HG02759 (cell line): ENCODE measurements around the gene LSP1.

Source experiments
- ATAC-seq: cut with Tn5 transposase; IDR thresholded peaks from one replicate; pipeline ENCODE4 v1.9.1; 2021; ENCODE audit warnings: mild to moderate bottlenecking, moderate library complexity; ENCODE audit not compliant: unreplicated experiment

The LSP1 gene

DNA sequence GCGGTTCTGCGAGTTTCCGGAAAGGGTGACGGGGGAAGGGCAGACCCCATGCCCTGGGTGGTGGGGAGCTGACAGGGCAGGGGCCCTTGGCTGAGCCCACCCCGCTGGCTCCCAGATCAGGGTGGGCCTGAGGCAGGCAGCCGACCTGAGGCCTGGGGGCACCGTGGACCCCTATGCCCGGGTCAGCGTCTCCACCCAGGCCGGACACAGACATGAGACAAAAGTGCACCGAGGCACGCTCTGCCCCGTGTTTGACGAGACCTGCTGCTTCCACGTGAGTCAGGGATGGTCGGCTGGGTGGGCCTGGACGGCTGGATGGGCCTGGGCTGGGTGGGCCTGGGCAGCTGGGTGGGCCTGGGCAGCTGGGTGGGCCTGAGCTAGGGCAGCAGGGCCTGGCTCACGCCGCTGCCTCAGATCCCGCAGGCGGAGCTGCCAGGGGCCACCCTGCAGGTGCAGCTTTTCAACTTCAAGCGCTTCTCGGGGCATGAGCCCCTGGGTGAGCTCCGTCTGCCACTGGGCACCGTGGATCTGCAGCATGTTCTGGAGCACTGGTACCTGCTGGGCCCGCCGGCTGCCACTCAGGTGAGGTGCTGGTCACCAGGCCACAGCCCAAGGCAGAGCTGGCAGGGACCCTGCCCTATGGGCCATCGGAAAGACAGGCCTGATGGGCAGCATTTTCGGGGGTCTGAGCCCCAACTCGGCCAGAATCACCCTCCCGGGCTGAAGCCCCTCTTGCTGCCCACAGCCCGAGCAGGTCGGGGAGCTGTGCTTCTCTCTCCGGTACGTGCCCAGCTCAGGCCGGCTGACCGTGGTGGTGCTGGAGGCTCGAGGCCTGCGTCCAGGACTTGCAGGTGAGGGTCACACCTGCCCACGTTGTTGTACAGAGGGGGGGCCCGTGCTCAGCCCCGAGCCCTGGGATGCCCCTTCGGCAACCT is 16.6 kb upstream of the LSP1 start:
- no peak for ATAC-seq

DNA sequence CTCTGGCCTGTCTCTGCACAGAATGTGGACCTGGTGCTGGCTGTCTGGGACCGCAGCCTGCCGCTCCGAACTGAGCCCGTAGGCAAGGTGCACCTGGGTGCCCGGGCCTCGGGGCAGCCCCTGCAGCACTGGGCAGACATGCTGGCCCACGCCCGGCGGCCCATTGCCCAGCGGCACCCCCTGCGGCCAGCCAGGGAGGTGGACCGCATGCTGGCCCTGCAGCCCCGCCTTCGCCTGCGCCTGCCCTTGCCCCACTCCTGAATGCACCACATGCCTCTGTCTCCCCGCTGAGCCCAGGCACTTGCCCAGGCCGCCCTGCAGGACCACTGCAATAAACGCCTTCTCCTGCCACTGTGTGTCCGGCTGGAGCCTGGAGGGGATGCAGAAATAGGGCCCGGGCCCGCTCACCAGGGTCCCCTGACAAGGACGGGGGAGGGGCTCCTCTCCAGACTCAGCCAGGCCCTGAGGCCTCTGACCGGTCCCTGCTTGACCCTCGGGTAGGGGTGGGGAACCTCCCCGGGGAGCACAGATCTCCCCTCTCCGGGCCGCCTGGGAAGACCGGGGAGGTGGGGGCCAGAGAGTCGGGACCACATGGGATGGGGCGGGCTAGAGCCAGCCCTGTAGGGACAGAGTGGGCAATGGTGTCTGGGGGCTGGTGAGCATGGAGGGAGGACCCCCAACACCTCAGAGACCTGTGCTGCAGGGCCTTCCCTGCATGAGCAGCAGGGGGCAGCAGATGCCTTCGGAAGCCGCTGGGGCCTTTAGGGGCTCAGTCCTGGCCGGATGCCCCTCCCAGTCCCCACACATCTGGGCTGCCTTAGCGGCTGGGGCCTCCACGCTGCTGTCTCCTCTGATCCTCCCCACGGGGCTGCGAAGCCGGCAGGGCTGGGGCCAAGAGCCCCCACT is 15.5 kb upstream of the LSP1 start:
- ATAC-seq = peak; percentile 57

DNA sequence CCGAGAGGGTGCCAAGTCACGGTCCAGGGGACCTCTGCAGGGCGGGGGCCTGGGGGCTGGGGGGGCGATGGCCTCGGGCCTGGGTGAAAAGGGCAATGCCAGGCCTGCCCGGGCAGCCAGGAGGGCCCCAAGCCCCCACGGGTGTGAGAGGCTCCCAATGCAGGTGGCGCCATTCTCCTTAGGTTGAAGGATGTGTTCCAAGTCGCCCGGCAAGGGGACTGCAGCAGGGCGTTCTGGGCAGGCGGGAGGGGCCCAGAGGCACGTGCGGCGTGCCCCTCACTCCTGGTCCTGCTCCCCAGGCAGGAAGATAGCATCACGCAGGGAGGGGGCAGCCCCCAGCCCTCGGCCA is 14.8 kb upstream of the LSP1 start:
- peak; percentile 16 for ATAC-seq

DNA sequence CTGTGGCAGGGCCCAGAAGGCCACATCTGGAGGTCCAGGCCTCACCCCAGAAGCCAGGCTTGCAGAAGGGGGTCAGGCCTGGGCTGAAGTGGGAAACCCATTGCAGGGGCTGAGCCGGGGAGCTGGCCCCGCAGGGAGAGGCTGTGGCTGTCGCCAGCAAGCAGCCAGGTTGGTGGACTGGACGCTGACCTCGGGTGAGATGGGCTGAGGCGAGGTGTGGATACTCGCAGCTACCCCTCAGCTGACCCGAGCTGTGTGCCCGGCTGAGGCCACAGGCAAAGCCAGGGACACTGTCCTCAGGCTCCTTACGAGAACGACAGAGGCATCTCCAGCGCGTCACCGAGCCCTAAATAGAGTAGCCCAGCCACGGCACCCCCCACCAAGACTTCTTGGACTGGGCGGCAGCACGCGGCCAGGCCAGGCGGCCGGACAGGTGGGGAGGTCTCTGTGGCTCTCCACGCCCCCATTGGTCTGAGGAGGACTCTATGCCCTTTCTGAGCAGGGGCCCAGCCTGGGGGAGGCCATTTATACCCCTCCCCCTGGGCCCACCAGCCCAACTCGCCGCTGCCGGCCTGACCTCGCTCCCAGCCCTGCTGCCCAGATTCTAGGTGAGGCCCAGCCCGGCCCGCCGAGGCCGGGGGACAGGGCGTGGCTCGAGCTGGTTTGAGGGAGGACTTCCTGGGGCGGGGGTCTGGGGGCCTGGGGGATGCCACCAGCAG is 14.3 kb upstream of the LSP1 start, which contains the start of gene TNNI2:
Gene TNNI2, plus strand, starts transcription at position 556 of the 719 bp plus-strand sequence. CDS start 716 bp downstream, outside the sequence.
- no peak for ATAC-seq

DNA sequence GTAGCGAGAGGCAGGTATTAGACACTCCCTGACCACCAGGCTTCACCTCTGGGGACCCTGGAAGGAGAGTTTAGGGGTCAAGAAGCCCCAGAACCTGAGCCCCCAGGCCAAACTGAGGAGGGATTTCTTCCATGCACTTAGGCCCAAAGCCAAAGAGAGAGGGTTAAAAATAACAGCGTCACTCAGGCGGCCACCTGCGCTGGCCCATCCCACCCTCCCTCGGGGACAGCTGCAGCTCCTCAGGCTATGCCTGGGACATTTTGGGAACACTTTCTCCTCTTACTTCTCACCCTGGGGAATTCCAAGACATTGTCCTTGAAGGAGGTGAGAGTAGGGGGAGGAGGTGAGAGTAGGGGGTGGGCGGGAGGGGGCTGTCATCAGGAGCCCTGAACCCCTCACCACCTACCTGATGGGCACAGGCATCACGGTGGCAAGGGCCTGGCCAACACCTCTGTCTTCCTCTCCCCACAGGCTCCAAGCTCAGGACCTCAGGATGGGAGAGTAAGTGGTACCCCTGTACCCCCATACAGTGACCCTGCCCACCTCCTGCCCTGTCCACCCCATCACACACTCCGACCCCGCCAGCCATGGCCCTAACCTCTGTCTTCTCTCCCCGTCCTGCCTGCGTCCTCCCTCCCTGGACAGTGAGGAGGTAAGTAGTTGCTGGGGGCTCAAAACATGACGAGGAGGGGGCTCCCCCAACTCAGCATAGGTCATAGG is 13.5 kb upstream of the LSP1 start:
- no peak for ATAC-seq

- ATAC-seq = peak; percentile 50
Observed at GRCh38 chr11:1839924-1840779, 12.7 kb upstream of the LSP1 start.

- ATAC-seq = no peak
Observed at GRCh38 chr11:1840780-1841480, 12.0 kb upstream of the LSP1 start.

GRCh38 chr11:1841511-1842148 is 11.3 kb upstream of the LSP1 start:
- ATAC-seq = no peak

DNA sequence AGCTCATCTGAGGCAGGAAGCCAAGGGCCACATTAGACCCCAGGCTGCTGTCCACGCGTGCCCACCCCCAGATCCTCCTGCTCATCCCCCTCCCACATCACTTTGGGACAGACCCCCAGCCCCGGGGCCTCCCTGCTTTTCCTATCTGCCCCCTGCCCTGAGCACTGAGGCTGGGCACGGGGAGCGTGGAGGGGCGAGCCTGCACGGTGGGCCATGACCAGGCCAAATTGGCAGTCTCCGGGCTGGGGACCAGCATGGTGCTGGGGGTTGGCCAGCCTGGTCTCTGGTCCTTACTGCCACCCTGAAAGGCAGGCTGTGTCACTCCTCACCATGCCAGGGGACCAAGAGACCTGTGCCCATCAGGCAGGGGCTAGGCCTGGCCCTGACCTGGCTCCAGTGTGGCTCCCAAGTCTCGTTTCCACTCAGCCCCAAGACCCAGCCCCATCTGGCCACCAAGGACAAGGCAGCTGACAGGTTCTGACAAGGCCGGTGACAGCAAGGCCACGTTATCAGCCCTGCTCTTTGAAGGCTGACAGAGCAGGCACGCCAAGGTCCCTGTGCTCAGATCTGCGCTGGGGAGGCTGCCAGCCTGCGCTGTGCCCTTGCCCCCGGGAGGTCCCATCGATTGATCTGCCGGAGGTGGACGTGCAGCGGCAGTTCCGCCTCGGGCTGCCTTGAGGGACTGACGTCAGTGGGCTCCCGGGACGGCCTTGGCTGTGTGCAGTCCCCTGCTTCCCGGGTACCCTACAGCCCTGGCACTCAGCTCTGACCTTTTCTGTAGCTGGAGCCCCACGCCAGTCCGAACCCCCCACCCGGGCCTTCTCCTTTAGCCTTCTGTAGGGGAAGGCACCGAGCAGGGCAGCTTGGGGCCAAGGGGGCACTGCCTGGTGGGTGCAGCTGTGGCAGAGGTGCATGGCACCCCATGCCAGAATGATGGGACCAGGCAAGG is 10.5 kb upstream of the LSP1 start:
- no peak for ATAC-seq

GRCh38 chr11:1843098-1843473 is 9.8 kb upstream of the LSP1 start:
- ATAC-seq = no peak

GRCh38 chr11:1843796-1844195 is 9.1 kb upstream of the LSP1 start:
- ATAC-seq = no peak

- ATAC-seq = no peak
Observed at GRCh38 chr11:1844221-1845094, 8.4 kb upstream of the LSP1 start.

GRCh38 chr11:1845095-1845429 is 7.8 kb upstream of the LSP1 start:
- no peak for ATAC-seq

DNA sequence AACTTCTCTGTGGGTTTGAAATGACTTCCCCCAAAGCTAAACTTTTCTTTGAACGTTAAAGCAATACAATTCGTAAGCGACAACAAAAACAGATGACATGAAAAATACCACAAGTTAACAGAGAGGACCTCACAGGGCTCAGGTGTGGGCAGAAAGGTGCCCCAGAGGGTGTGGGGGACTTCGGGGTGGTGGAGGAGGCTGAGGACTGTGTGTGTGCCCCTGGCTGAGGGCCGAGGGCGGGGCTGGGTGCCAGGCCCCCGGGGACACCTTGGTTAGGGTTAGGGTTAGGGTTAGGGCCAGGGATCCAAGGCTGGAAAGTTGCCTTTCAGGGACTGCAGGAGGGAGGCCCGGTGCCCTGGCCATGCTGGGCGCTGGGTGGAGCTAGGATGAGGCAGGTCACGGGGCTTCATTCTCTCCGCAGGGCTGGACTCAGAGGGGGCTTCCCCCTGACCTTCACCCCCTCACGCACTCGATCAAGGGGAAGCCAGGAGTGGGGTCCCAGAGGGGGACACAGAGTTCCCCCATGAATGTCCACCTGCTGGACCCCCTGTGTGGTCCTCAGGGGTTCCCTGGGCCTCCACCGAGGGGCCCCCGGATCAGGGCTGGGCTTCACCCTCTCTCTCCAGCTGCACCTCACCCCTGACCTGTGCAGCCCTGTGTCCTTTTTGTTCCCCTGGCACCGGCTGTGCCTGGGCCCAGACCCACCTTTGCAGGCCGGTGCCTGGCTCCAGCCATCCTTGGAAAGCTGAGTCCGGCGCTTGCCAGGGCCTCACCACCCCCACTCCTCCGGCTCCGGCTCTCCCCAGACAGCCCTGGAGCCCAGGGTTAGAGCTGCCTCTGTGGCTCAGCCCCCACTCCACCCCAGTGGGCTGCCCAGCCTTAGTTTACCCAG is 7.1 kb upstream of the LSP1 start:
- no peak for ATAC-seq

GRCh38 chr11:1846453-1846932 is 6.4 kb upstream of the LSP1 start:
- no peak for ATAC-seq
